ENCODE data around the gene HHATL.
A peak's percentile ranks its signal among the peaks of the same experiment; 100 is the strongest.

The HHATL gene

GRCh38 chr3:42662037-42662812 lies 40.4 kb downstream of the HHATL start:
- peak; percentile 42 for DNase-seq

- peak; percentile 47 for DNase-seq
Measured at GRCh38 chr3:42661593-42662022, 41.0 kb downstream of the HHATL start.

GRCh38 chr3:42660898-42661297 lies 41.7 kb downstream of the HHATL start:
- peak; percentile 48 for DNase-seq

- DNase-seq, result no peak
Measured at GRCh38 chr3:42660131-42660715, 42.4 kb downstream of the HHATL start.

- no peak for DNase-seq
Measured at GRCh38 chr3:42659451-42660130, 43.0 kb downstream of the HHATL start.

GRCh38 chr3:42658771-42659390 lies 43.7 kb downstream of the HHATL start:
- no peak for DNase-seq

GRCh38 chr3:42658091-42658770 lies 44.4 kb downstream of the HHATL start:
- no peak for DNase-seq

- DNase-seq, result no peak
Measured at GRCh38 chr3:42657675-42658074, 44.9 kb downstream of the HHATL start.

- DNase-seq, result no peak
Measured at GRCh38 chr3:42656680-42657610, 45.7 kb downstream of the HHATL start.

GRCh38 chr3:42655980-42656679 lies 46.5 kb downstream of the HHATL start:
- no peak for DNase-seq

GRCh38 chr3:42655331-42655888 lies 47.2 kb downstream of the HHATL start:
- DNase-seq, result no peak

- peak; percentile 56 for DNase-seq
Measured at GRCh38 chr3:42654331-42655201, 48.0 kb downstream of the HHATL start.

GRCh38 chr3:42653560-42654330 lies 48.9 kb downstream of the HHATL start, which contains the start of gene ZBTB47:
Gene ZBTB47, plus strand, starts transcription at chr3:42653697. Its CDS starts 4,659 bp downstream, at chr3:42658356.
- DNase-seq, result peak; percentile 58

- DNase-seq, result no peak
Measured at GRCh38 chr3:42653303-42653559, 49.4 kb downstream of the HHATL start.

GRCh38 chr3:42652611-42653302 lies 49.8 kb downstream of the HHATL start:
- no peak for DNase-seq

GRCh38 chr3:42652251-42652610 lies 50.4 kb downstream of the HHATL start:
- no peak for DNase-seq

GRCh38 chr3:42651248-42652091 lies 51.1 kb downstream of the HHATL start:
- DNase-seq, result no peak

- no peak for DNase-seq
Measured at GRCh38 chr3:42649783-42650182, 52.8 kb downstream of the HHATL start.

Data from activated CD8-positive, alpha-beta memory T cell treated with anti-CD3 and anti-CD28 coated beads, Interleukin-2, amount 50 U/mL, for 48 hours (primary cell).